ENCODE measurements around the gene GAS6. TPM values are rescaled to one million over a fixed set of nuclear protein-coding genes. Genes with fewer than 3 reads are reported as not detected.
A peak's percentile ranks its signal among the peaks of the same experiment; 100 is the strongest.

Gene GAS6
- total RNA-seq, 3 donors from 2014 or later = 101 to 168 (median 113) TPM

- no peak for TF ChIP-seq CTCF (IDR thresholded peaks at IDR 0.05)
- Histone ChIP-seq H3K4me3 (no peak overlapping the region), H3K4me1 (ENCODE audit: low read depth) (peaks cover 9% of the 10 kb centered on the region), H3K36me3 (ENCODE audit: low read depth) (no peaks in the 10 kb centered on the region), H3K9me3 (no peaks in the 10 kb centered on the region)
- ATAC-seq (no peak), DNase-seq (no peak)
- intact Hi-C loops (cut with DNase I, micrococcal nuclease) = no loop called here
These were observed 74.7 kb downstream of the GAS6 start for GRCh38 chr13:113789167-113789566.

- TF ChIP-seq CTCF (IDR thresholded peaks at IDR 0.05) = no peak
- H3K9me3 ChIP-seq = no peaks in the 10 kb centered on the region
- DNase-seq (no peak), ATAC-seq (no peak)
- H3K36me3 ChIP-seq (ENCODE audit: low read depth) = no peaks in the 10 kb centered on the region
- H3K4me3 ChIP-seq = no peak overlapping the region
- H3K4me1 ChIP-seq (ENCODE audit: low read depth) = peaks cover 9% of the 10 kb centered on the region
- intact Hi-C loops (cut with DNase I, micrococcal nuclease) = no loop called here
These were observed 75.3 kb downstream of the GAS6 start for GRCh38 chr13:113788413-113789135.

GRCh38 chr13:113787694-113788093 lies 76.2 kb downstream of the GAS6 start:
- Histone ChIP-seq H3K4me3 (no peak overlapping the region), H3K4me1 (ENCODE audit: low read depth) (peaks cover 3% of the 10 kb centered on the region), H3K9me3 (no peaks in the 10 kb centered on the region), H3K36me3 (ENCODE audit: low read depth) (no peaks in the 10 kb centered on the region)
- ATAC-seq (no peak), DNase-seq (no peak)
- intact Hi-C loops (cut with DNase I, micrococcal nuclease) = no loop called here
- TF ChIP-seq CTCF (IDR thresholded peaks at IDR 0.05) = no peak

GRCh38 chr13:113786262-113786841 lies 77.5 kb downstream of the GAS6 start:
- DNase-seq = no peak
- no peak overlapping the region for H3K4me3 ChIP-seq
- ATAC-seq = no peak
- no peaks in the 10 kb centered on the region for H3K36me3 ChIP-seq (ENCODE audit: low read depth)
- H3K4me1 ChIP-seq (ENCODE audit: low read depth) = peaks cover 3% of the 10 kb centered on the region
- intact Hi-C loops (cut with DNase I, micrococcal nuclease) = no loop called here
- no peak for TF ChIP-seq CTCF (IDR thresholded peaks at IDR 0.05)
- no peaks in the 10 kb centered on the region for H3K9me3 ChIP-seq

- no peak for ATAC-seq
- intact Hi-C loops (cut with DNase I, micrococcal nuclease) = no loop called here
- Histone ChIP-seq H3K36me3 (ENCODE audit: low read depth) (no peaks in the 10 kb centered on the region), H3K4me3 (no peak overlapping the region), H3K4me1 (ENCODE audit: low read depth) (peaks cover 3% of the 10 kb centered on the region), H3K9me3 (no peaks in the 10 kb centered on the region)
- TF ChIP-seq CTCF (IDR thresholded peaks at IDR 0.05) = no peak
- peak in 1 of 3 donors; percentile 10 for DNase-seq
These were observed 78.5 kb downstream of the GAS6 start for GRCh38 chr13:113785051-113786010.
